Activated naive CD4-positive, alpha-beta T cell treated with anti-CD3 and anti-CD28 coated beads for 36 hours (primary cell): ENCODE measurements around the gene SHISA6. TPM values are rescaled to one million over a fixed set of nuclear protein-coding genes. Genes with fewer than 3 reads are reported as not detected.

Experiments used
- CTCF ChIA-PET: fragments of 350-600 bp; sonication (Branson Sonifier 250); formaldehyde crosslinking; loops from one replicate; lab custom pipeline; 2021; ENCODE audit warnings: antibody characterized with exemption; lab: Charles Lee
- DNase-seq: peaks from one replicate; pipeline ENCODE4 v3.0.0-alpha.2; 2020
- H3K27ac Mint-ChIP-seq: one replicate; pipeline ENCODE4 v1.8.0; 2021; ENCODE audit warnings: mild to moderate bottlenecking, mixed read lengths
- H3K27me3 Mint-ChIP-seq: one replicate; pipeline ENCODE4 v1.8.0; 2021; ENCODE audit warnings: low read depth, mixed read lengths
- H3K36me3 Mint-ChIP-seq: one replicate; pipeline ENCODE4 v1.8.0; 2021; ENCODE audit warnings: low read depth, mixed read lengths
- H3K4me1 Mint-ChIP-seq: one replicate; pipeline ENCODE4 v1.8.0; 2021; ENCODE audit warnings: low read depth, mixed read lengths
- H3K4me3 Mint-ChIP-seq: one replicate; pipeline ENCODE4 v1.8.0; 2021; ENCODE audit warnings: mild to moderate bottlenecking, moderate library complexity, mixed read lengths
- H3K9me3 Mint-ChIP-seq: one replicate; pipeline ENCODE4 v1.8.0; 2021; ENCODE audit warnings: mixed read lengths
- intact Hi-C: fragments of 100-400 bp; cut with micrococcal nuclease; formaldehyde crosslinking; loops from one replicate; pipeline ENCODE4 v1.15.1; 2023
- total RNA-seq, 2 experiments: library from RNA; stranded (reverse); gene quantifications; one replicate each; pipeline ENCODE4 v1.2.3, GENCODE V29; 2021

SHISA6 gene
- total RNA-seq, 2 experiments from 2014 or later: not detected

DNA sequence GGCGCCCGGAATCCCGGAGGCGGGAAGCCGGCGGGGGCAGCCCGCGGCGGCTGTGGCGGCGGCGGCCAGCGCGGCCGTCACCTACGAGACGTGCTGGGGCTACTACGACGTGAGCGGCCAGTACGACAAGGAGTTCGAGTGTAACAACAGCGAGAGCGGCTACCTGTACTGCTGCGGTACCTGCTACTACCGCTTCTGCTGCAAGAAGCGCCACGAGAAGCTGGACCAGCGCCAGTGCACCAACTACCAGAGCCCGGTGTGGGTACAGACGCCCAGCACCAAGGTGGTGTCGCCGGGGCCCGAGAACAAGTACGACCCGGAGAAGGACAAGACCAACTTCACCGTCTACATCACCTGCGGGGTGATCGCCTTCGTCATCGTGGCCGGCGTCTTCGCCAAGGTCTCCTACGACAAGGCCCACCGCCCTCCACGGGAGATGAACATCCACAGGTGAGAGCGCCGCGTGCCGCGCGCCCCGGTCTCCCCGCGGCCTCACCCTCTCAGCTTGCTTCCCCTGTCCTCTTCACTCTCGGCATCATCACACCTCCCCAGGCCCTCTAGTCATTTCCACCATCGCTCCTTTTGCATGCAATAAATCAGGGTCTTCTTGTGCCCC lies 706 bp downstream of the SHISA6 start:
- Mint-ChIP-seq H3K9me3 (no peaks in the 10 kb centered on the region), H3K4me1 (peaks cover 3% of the 10 kb centered on the region), H3K36me3 (peaks cover 1% of the 10 kb centered on the region), H3K27ac (no peak overlapping the region), H3K27me3 (peaks cover 41% of the 10 kb centered on the region), H3K4me3 (no peak overlapping the region)
- DNase-seq: no peak
- CTCF ChIA-PET: no interaction called here
- intact Hi-C loops: no loop called here

DNA sequence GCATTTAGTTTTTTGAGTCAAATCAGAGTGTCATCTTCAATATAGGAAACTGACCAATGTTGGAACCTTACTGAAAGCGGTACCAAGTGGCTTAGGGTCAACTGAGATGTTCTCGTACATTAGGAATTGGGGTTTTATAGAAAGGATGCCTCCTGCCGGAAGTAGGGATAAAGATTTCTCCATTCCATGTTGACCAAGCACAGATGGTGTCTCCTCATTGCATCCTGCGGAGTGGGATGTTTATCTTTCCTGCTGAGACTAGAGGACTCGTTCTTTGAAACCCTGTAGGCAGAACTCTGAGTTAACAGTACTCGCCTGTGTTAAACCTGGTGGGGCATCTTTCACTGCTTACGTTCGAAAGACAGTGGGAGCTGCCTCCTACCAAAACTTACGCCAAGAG lies 1.4 kb downstream of the SHISA6 start:
- Mint-ChIP-seq H3K36me3 (peaks cover 1% of the 10 kb centered on the region), H3K9me3 (no peaks in the 10 kb centered on the region), H3K4me3 (no peak overlapping the region), H3K27ac (no peak overlapping the region), H3K4me1 (peaks cover 3% of the 10 kb centered on the region), H3K27me3 (peaks cover 41% of the 10 kb centered on the region)
- intact Hi-C loops: no loop called here
- DNase-seq: no peak
- CTCF ChIA-PET: no interaction called here

DNA sequence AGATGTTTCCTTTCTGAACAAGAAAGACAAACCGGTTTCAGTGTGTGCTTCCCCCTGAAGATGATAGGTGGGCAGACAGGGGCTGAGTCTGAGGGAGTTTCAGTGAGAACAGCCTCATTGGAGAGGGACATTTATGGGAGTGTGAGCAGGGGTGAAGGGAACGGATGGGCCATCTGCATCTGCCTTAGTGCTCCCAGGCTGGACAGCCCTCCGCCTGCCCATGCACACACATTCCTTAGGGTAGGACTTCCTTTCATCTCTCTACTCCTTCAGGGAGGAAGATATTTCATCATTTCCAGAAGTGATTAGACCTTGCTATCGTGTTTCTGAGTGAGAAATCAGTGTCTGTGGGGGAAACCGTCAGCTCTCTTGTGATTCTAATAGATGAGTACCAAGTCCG lies 3.8 kb downstream of the SHISA6 start:
- CTCF ChIA-PET: no interaction called here
- H3K36me3 Mint-ChIP-seq: peaks cover 1% of the 10 kb centered on the region
- no peak for DNase-seq
- H3K4me3 Mint-ChIP-seq: no peak overlapping the region
- peaks cover 3% of the 10 kb centered on the region for H3K4me1 Mint-ChIP-seq
- intact Hi-C loops: no loop called here
- H3K27ac Mint-ChIP-seq: no peak overlapping the region
- peaks cover 28% of the 10 kb centered on the region for H3K27me3 Mint-ChIP-seq
- peaks cover 1% of the 10 kb centered on the region for H3K9me3 Mint-ChIP-seq

DNA sequence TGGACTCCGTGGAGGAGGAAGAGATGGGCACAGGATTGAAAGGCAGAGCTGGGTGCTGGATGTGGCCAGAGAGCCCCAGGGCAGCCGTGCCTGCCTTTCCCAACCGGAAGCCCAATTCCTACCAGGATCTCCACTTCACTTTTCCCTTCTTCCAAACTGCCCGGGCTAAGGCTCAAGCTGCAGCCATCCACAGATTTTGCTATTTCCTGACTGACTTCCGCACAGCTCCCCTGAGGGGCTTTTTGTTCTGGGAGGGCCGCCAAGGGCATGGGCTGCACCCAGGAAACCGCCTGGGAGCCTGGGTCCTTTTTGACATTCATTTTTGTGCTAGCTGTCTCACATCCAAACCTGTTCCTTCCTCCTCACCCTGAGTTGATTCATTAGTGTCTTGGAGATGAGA lies 4.2 kb downstream of the SHISA6 start:
- Mint-ChIP-seq H3K9me3 (peaks cover 1% of the 10 kb centered on the region), H3K27ac (no peak overlapping the region), H3K4me3 (no peak overlapping the region), H3K27me3 (peaks cover 26% of the 10 kb centered on the region), H3K4me1 (peaks cover 3% of the 10 kb centered on the region), H3K36me3 (peaks cover 1% of the 10 kb centered on the region)
- DNase-seq: no peak
- CTCF ChIA-PET: no interaction called here
- intact Hi-C loops: no loop called here

DNA sequence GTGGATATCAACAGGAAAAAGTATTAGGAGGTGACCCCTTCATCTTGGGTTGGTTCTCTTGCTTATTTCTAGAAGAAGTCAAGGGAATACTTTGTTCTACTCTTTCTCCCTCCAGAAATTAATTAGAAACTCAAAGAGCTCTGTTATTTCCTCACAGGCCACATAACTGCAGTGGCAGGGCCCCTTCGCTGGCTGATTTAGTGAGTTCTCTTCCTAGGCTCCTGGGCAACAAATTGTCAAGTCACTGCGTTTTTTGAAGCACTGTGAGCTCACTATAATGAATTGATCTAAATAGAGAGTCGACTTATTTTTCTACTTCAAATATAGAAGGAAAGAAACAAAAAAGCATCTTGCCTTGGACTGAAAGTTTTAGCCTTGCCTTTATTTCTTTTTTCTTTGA lies 4.8 kb downstream of the SHISA6 start:
- peaks cover 26% of the 10 kb centered on the region for H3K27me3 Mint-ChIP-seq
- peaks cover 1% of the 10 kb centered on the region for H3K9me3 Mint-ChIP-seq
- H3K4me3 Mint-ChIP-seq: no peak overlapping the region
- H3K36me3 Mint-ChIP-seq: peaks cover 1% of the 10 kb centered on the region
- no peak for DNase-seq
- intact Hi-C loops: no loop called here
- H3K4me1 Mint-ChIP-seq: peaks cover 3% of the 10 kb centered on the region
- CTCF ChIA-PET: no interaction called here
- no peak overlapping the region for H3K27ac Mint-ChIP-seq

DNA sequence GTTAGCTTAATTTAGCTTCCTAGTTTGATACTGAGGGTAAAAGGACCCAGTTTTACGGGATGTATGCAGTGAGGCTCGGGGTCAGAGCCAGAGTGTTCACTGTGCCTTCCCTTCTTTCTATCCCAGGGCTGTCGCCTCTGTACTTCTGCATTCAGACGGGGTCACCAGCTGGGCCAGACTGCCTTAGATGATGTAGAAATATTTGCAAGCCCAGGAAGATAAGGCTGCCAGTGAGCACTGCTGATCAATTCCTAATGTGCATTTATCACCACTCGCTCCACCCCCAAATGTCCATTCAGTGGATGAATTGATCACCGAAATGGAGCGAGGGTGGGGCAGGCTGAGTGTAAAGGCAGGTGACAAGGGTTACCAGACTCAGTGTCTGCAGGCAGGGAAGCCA lies 9.1 kb downstream of the SHISA6 start:
- Mint-ChIP-seq H3K4me1 (no peaks in the 10 kb centered on the region), H3K4me3 (no peak overlapping the region), H3K36me3 (no peaks in the 10 kb centered on the region), H3K27me3 (no peaks in the 10 kb centered on the region), H3K9me3 (peaks cover 1% of the 10 kb centered on the region), H3K27ac (no peak overlapping the region)
- intact Hi-C loops: no loop called here
- no peak for DNase-seq
- CTCF ChIA-PET: no interaction called here

DNA sequence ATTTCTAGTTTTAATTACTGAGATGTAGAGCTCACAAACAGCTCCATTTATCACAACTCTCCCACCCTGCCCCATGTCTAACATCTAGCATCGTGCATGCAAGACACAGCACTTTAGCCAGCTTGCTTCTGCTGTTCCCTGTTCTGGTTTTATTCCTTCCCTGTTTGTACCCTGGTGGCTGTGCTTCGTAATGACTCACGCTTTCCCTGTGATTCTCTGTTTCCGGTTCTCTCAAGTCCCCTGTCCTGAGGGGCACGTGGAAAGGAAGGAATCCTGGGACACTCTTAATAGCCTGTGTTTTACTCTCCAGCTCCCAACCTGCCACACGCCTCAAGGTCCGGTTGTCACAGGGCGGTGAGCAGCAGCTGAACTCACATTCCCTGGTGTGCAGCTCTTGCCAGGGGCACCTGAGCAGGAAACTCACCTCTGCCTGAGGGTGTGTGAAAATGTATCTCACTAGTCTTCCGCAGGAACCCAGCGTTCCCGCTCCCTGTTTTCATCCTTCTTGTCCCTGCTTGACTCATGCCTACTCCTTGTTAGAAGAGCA lies 10.6 kb downstream of the SHISA6 start:
- Mint-ChIP-seq H3K4me3 (no peak overlapping the region), H3K4me1 (no peaks in the 10 kb centered on the region), H3K9me3 (peaks cover 1% of the 10 kb centered on the region), H3K27ac (no peak overlapping the region), H3K27me3 (no peaks in the 10 kb centered on the region), H3K36me3 (no peaks in the 10 kb centered on the region)
- intact Hi-C loops: no loop called here
- no peak for DNase-seq
- CTCF ChIA-PET: no interaction called here

DNA sequence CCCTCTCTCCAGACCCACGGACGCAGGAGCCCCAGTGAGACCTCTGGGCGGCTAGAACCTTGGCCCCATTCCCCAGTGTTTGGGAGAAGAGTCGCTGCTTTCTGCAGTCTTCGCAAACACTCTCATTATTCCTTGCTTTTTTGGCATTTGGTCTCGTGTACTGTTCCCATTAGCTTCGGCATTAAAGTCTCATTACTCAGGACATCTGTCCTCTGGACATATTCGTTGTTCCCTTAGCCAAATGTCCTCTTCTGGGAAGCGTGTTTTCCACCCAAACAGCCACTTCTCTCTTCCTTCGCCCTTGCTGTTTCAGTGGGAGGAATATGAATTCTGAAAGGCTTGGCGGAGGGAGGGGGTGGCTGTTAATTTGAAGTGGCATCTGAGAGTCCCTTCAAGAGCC lies 11.1 kb downstream of the SHISA6 start:
- no peaks in the 10 kb centered on the region for H3K27me3 Mint-ChIP-seq
- peaks cover 1% of the 10 kb centered on the region for H3K9me3 Mint-ChIP-seq
- H3K36me3 Mint-ChIP-seq: no peaks in the 10 kb centered on the region
- H3K27ac Mint-ChIP-seq: no peak overlapping the region
- no peak for DNase-seq
- intact Hi-C loops: no loop called here
- CTCF ChIA-PET: no interaction called here
- no peak overlapping the region for H3K4me3 Mint-ChIP-seq
- no peaks in the 10 kb centered on the region for H3K4me1 Mint-ChIP-seq

DNA sequence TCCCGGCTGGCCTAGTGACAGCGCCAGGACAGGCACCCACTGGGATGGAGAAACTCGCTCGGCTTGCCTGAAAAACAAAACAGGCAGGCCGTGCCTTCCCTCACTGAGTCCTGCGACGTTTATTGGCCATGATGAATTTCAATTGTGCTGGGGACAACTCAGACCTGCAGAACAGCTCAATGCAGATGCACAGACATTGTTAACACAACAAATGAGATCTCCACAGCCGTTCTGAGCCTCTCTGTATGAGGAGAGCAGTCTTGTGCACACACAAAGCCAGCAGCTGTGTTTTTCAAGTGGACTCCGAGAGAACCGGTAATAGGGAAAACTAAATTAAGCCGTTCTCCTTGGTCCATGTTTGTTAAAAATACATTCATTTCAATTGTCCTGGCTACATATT lies 15.9 kb downstream of the SHISA6 start:
- Mint-ChIP-seq H3K4me1 (no peaks in the 10 kb centered on the region), H3K9me3 (peaks cover 2% of the 10 kb centered on the region), H3K27ac (no peak overlapping the region), H3K36me3 (no peaks in the 10 kb centered on the region), H3K4me3 (no peak overlapping the region), H3K27me3 (peaks cover 2% of the 10 kb centered on the region)
- CTCF ChIA-PET: no interaction called here
- no peak for DNase-seq
- intact Hi-C loops: no loop called here

DNA sequence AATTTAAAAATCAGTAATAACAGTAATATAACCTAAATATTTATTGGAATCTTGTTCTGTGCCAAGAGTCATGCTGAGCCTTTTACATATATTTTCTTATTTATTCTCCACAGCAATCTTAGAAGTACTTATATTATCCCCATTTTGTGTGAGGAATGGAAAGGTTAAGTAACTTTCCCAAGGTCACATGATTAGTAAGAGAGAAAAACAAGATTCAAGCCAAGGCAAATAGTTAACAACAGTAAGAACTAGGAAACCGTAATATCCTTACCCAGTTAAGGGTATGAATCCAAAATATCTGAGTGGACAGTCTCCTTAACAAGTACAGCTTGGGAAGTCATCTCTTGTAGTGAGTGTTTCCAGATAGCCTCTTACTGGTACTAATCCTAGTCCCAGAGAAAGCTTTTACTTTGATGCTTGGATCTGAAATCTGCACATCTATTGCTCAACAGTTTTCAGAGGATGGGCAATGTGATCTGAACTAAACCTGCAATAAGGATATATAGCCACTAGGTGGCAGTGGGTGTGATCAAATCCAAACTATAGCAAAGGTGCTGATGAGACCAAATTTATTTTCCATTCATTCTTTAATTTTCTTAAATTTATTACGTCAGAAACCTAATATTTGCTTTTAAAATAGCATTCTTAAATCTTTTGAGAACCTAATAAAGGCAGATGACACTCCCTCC lies 23.3 kb downstream of the SHISA6 start:
- intact Hi-C loops: no loop called here
- H3K4me3 Mint-ChIP-seq: no peak overlapping the region
- CTCF ChIA-PET: no interaction called here
- peaks cover 4% of the 10 kb centered on the region for H3K9me3 Mint-ChIP-seq
- no peak overlapping the region for H3K27ac Mint-ChIP-seq
- H3K27me3 Mint-ChIP-seq: peaks cover 3% of the 10 kb centered on the region
- H3K4me1 Mint-ChIP-seq: no peaks in the 10 kb centered on the region
- no peaks in the 10 kb centered on the region for H3K36me3 Mint-ChIP-seq
- DNase-seq: no peak

DNA sequence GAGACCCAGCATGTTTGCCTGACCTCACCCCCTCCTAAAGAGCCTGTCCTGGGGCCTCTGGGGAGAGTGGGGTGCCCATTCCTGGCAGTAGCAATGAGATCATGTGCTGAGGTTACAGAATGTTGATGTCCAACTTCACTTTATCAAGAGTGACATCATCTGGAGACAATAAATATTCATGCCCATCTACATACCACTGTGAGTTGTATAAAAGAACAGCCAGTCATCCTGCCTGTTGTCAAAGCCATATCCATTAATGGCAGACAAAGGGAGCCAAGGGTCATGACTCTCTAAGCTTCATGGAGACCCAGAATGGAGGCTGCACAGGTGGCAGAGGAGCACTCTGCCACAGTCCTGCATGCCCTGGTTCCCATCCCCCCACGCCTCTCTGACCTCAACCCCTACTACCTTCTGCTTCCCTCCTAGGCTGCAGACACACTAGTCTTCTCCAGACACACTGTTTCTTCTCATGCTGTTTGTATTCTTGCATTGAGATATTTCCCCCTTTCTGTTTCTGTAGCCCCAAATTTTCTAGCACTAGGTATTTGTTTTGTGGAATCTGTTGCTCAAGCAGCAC lies 27.1 kb downstream of the SHISA6 start:
- CTCF ChIA-PET: no interaction called here
- Mint-ChIP-seq H3K9me3 (no peaks in the 10 kb centered on the region), H3K27me3 (no peaks in the 10 kb centered on the region), H3K27ac (no peak overlapping the region), H3K4me3 (no peak overlapping the region), H3K4me1 (no peaks in the 10 kb centered on the region), H3K36me3 (no peaks in the 10 kb centered on the region)
- DNase-seq: no peak
- intact Hi-C loops: no loop called here

DNA sequence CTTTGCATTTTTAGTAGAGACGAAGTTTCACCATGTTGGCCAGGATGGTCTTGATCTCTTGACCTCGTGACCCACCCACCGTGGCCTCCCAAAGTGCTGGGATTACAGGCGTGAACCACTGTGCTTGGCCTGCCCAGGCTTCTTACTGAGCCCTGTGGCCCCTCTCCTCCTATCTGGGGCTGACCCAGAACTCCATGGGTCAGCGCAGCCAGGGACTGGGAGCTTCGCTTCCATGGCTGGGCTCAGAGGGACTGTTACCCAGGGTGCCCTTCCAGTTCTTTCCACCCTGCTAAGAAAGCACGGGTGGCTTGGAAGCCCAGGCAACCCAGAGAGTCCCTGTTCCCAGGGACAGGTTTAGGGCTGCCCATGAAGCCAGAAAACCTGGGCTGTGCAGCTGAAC lies 28.2 kb downstream of the SHISA6 start:
- intact Hi-C loops: no loop called here
- DNase-seq: no peak
- Mint-ChIP-seq H3K4me1 (no peaks in the 10 kb centered on the region), H3K9me3 (no peaks in the 10 kb centered on the region), H3K27ac (no peak overlapping the region), H3K27me3 (no peaks in the 10 kb centered on the region), H3K36me3 (no peaks in the 10 kb centered on the region), H3K4me3 (no peak overlapping the region)
- CTCF ChIA-PET: no interaction called here

DNA sequence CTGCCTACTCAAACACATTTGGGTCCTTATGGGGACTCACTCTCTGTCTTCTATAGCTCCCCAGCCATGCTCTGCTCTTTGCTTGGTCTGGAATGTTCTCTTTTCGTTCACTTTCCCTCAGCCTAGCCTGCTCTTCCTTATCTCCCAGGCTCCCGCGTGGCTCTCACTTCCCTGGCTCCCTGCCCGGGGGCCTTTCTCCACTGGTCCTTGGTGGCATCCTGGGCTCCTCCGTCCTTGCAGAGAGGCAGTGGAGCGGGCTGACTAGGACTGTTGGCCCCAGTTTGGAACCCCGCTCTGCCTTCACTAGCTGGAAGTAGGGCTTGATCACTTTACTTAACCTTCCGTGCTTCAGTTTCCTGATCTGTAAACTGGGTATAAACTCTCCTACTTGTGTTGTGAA lies 31.2 kb downstream of the SHISA6 start:
- no peak overlapping the region for H3K27ac Mint-ChIP-seq

More for the DNA sequence above, 31.2 kb downstream of the SHISA6 start:
- CTCF ChIA-PET: no interaction called here
- DNase-seq: no peak
- no peaks in the 10 kb centered on the region for H3K4me1 Mint-ChIP-seq
- H3K9me3 Mint-ChIP-seq: no peaks in the 10 kb centered on the region
- intact Hi-C loops: no loop called here
- no peak overlapping the region for H3K4me3 Mint-ChIP-seq
- H3K27me3 Mint-ChIP-seq: no peaks in the 10 kb centered on the region
- no peaks in the 10 kb centered on the region for H3K36me3 Mint-ChIP-seq
